Muscle layer of colon (tissue), 2 donors: ENCODE measurements around the gene PPIF.

Source experiments
- H3K27ac ChIP-seq: one replicate; pipeline ENCODE4 v1.7.0; 2013; ENCODE audit warnings: low read depth, mild to moderate bottlenecking, low read length, moderate library complexity
- H3K27me3 ChIP-seq, 2 donors: one replicate each; pipeline ENCODE4 v1.7.0; 2013; ENCODE audit warnings: low read length in 2 of 2, mild to moderate bottlenecking in 2 of 2; ENCODE audit not compliant: insufficient read depth in 2 of 2, control insufficient read depth in 1 of 2
- H3K36me3 ChIP-seq: one replicate; pipeline ENCODE4 v1.7.0; 2013; ENCODE audit warnings: mild to moderate bottlenecking, low read length; ENCODE audit not compliant: insufficient read depth
- H3K4me1 ChIP-seq: one replicate; pipeline ENCODE4 v1.7.0; 2013; ENCODE audit warnings: mild to moderate bottlenecking, low read length; ENCODE audit not compliant: insufficient read depth
- H3K4me3 ChIP-seq, 2 donors: one replicate each; pipeline ENCODE4 v1.7.0; 2013; ENCODE audit warnings: low read length in 2 of 2, low read depth in 1 of 2, mild to moderate bottlenecking in 1 of 2, moderate library complexity in 1 of 2
- H3K9ac ChIP-seq: one replicate; pipeline ENCODE4 v1.7.0; 2013; ENCODE audit warnings: low read length
- H3K9me3 ChIP-seq: one replicate; pipeline ENCODE4 v1.7.0; 2013; ENCODE audit warnings: mild to moderate bottlenecking, low read length
- donor health status: abdominal sarcoma.
- donor health status: Adenocarcinoma of cecum.

Gene PPIF

GRCh38 chr10:79347226-79347893 lies at the start of gene PPIF:
PPIF (plus strand) TSS chr10:79347469; CDS start chr10:79347549, 80 bp downstream.
- Histone ChIP-seq H3K4me3 (peak within 1 kb of the TSS; percentile 77 to 89), H3K27me3 (no peaks in the 10 kb centered on the region), H3K9me3 (no peaks in the 10 kb centered on the region), H3K27ac (peak within 1 kb of the TSS; percentile 89), H3K4me1 (peaks cover 21% of the 10 kb centered on the region), H3K9ac (peak within 1 kb of the TSS; percentile 75), H3K36me3 (peaks cover 30% of the 10 kb centered on the region)

DNA sequence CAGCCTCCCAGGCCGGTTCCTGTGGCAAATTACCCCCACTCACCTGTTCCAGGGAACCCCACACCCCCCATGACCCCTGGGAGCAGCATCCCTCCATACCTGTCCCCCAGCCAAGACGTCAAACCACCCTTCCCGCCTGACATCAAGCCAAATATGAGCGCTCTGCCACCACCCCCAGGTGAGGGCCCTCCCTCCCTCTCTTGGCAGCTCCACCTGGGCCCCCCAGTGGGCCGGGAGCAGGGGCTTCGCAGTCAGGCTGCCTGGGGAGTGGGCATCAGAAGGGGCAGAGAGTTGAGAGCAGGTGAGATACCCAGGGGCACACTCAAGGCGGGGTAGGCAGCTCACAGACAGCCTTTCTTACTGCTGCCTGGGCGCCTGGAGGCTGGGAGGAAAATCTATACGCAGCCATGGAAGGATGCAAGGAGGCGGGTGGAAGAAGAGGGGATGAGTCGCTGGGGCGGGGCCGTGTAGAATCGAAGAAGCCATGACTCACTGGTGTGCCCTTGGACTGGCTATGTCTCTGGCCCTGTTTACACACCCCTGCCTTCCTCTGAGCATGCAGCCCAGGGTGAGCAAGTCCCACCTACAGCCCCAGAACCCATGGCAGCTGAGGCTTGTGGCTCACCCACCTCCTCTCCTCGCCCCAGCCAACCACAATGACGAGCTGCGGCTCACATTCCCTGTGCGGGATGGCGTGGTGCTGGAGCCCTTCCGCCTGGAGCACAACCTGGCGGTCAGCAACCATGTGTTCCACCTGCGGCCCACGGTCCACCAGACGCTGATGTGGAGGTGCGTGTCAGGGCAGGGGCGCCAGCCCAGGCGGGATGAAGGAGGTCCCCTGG lies 48.6 kb upstream of the PPIF start:
- no peak overlapping the region for H3K4me3 ChIP-seq
- no peaks in the 10 kb centered on the region for H3K27me3 ChIP-seq
- H3K4me1 ChIP-seq, result peaks cover 7% of the 10 kb centered on the region
- H3K9ac ChIP-seq, result no peak overlapping the region
- peaks cover 96% of the 10 kb centered on the region for H3K36me3 ChIP-seq
- no peaks in the 10 kb centered on the region for H3K9me3 ChIP-seq
- no peak overlapping the region for H3K27ac ChIP-seq

DNA sequence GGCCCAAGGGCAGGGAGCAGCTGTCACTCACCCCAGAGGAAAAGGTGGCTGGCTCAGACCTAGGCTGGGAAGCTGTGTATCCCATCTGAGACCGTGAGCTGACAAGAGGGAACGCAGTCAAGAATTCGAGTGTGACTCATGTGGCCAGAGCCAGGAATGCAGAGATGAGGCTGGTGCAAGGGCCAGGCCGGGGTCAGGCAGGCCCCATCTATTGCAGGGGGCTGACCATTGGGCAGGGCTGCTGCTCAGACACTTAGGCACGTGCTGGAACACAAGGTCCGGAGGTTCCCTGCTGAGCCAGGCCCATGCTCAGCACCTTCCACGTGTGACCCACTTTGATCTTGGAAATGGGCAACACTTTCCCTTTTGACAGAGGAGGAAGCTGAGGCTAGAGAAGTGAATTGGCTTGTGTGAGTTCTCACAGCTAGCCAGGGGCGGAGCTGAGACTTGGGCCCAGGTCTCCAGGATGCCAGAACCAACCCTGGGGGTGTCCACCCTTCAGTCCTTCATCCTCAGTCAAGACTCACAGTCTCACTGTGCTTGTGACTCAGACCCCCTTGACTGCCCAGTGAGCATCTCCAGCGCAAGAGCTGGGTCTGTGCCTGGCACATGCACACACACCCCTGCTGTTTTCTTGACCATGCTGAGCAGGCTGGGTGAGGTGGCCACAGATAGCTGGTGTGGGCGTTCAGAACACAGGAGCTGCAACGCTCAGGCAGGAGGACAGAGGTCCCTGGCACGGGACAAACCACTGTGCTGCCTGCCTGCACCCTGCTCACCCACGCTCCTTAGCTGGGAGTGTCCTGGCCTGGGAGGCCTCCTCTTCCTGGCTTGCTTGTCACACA lies 47.6 kb upstream of the PPIF start:
- Histone ChIP-seq H3K27ac (no peak overlapping the region), H3K36me3 (peaks cover 96% of the 10 kb centered on the region)

DNA sequence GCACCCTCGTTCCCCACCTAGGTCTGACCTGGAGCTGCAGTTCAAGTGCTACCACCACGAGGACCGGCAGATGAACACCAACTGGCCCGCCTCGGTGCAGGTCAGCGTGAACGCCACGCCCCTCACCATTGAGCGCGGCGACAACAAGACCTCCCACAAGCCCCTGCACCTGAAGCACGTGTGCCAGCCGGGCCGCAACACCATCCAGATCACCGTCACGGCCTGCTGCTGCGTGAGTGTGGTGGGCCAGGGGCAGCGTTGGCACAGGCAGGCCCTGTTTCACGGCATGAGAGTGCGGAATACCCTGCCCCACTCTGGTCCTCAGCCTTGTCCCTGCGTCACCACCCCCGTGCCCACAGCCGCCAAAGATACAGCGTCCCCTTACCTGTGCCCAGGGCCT lies 46.6 kb upstream of the PPIF start:
- Histone ChIP-seq H3K27ac (no peak overlapping the region), H3K4me3 (no peak overlapping the region), H3K9ac (no peak overlapping the region), H3K36me3 (peaks cover 96% of the 10 kb centered on the region), H3K4me1 (peaks cover 6% of the 10 kb centered on the region), H3K27me3 (no peaks in the 10 kb centered on the region), H3K9me3 (no peaks in the 10 kb centered on the region)

More for the DNA sequence above, 47.6 kb upstream of the PPIF start:
- H3K4me1 ChIP-seq, result peaks cover 6% of the 10 kb centered on the region
- no peaks in the 10 kb centered on the region for H3K27me3 ChIP-seq
- H3K4me3 ChIP-seq, result no peak overlapping the region
- H3K9me3 ChIP-seq, result no peaks in the 10 kb centered on the region
- no peak overlapping the region for H3K9ac ChIP-seq

GRCh38 chr10:79301754-79302530 lies 45.3 kb upstream of the PPIF start:
- H3K9me3 ChIP-seq, result no peaks in the 10 kb centered on the region
- H3K27me3 ChIP-seq, result no peaks in the 10 kb centered on the region
- H3K4me1 ChIP-seq, result peaks cover 6% of the 10 kb centered on the region
- H3K9ac ChIP-seq, result no peak overlapping the region
- H3K36me3 ChIP-seq, result peaks cover 96% of the 10 kb centered on the region
- no peak overlapping the region for H3K4me3 ChIP-seq
- H3K27ac ChIP-seq, result no peak overlapping the region

DNA sequence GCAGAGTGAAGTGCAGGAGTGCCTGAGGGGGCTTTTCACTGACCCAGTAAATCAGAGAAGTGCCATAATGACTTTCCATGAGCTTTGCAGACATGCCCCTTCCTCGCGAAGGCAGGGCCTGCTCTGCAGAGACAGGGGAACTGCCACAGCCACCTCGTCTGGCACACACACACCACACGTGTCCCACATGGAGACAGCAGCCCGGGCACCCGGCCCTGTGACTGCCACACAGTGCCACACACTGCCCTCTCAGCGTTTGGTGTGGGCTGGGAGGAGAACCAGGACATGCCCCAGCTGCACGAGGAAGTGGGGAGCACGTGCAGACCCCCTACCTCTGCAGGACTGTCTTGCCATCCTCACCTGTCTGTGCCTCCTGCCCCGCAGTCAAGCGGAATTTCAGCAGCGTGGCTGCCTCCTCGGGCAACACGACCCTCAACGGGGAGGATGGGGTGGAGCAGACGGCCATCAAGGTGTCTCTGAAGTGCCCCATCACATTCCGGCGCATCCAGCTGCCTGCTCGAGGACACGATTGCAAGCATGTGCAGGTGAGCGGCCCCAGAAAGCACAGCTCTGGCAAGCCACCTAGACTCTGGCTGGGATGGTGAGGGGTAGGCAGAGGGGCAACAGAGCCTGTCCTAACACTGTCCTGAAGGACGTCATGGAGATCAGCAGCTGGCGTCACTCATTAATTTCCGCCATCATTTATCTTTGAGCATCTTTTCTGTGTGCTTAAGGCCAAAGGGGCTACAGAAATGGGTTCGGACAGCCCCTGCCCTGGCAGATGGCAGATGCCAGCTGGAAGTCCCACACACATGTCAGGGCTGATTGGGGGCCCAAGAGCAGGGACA lies 43.4 kb upstream of the PPIF start:
- no peak overlapping the region for H3K4me3 ChIP-seq
- peaks cover 96% of the 10 kb centered on the region for H3K36me3 ChIP-seq
- peaks cover 5% of the 10 kb centered on the region for H3K4me1 ChIP-seq
- H3K9ac ChIP-seq, result no peak overlapping the region
- no peaks in the 10 kb centered on the region for H3K27me3 ChIP-seq
- no peaks in the 10 kb centered on the region for H3K9me3 ChIP-seq
- no peak overlapping the region for H3K27ac ChIP-seq

GRCh38 chr10:79304479-79305087 lies 42.7 kb upstream of the PPIF start:
- no peaks in the 10 kb centered on the region for H3K4me1 ChIP-seq
- no peak overlapping the region for H3K9ac ChIP-seq
- peaks cover 92% of the 10 kb centered on the region for H3K36me3 ChIP-seq
- H3K27me3 ChIP-seq, result no peaks in the 10 kb centered on the region
- no peaks in the 10 kb centered on the region for H3K9me3 ChIP-seq
- H3K4me3 ChIP-seq, result no peak overlapping the region
- H3K27ac ChIP-seq, result no peak overlapping the region

GRCh38 chr10:79305515-79305914 lies 41.8 kb upstream of the PPIF start:
- no peaks in the 10 kb centered on the region for H3K27me3 ChIP-seq
- H3K9ac ChIP-seq, result no peak overlapping the region
- H3K36me3 ChIP-seq, result peaks cover 83% of the 10 kb centered on the region
- no peaks in the 10 kb centered on the region for H3K9me3 ChIP-seq
- H3K4me1 ChIP-seq, result peaks cover 4% of the 10 kb centered on the region
- no peak overlapping the region for H3K4me3 ChIP-seq
- H3K27ac ChIP-seq, result no peak overlapping the region

DNA sequence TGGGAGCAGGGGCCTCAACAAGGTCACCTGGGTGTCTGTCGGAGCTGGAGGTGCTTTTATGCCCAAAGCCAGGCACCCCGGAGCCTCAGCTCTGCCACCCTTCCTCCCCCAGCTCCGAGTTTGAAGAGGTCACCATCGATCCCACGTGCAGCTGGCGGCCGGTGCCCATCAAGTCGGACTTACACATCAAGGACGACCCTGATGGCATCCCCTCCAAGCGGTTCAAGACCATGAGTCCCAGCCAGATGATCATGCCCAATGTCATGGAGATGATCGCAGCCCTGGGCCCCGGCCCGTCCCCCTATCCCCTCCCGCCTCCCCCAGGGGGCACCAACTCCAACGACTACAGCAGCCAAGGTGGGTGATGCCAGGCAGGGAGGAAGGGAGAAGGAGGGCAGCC lies 41.3 kb upstream of the PPIF start:
- no peak overlapping the region for H3K27ac ChIP-seq
- H3K4me3 ChIP-seq, result no peak overlapping the region
- no peak overlapping the region for H3K9ac ChIP-seq
- peaks cover 5% of the 10 kb centered on the region for H3K4me1 ChIP-seq
- no peaks in the 10 kb centered on the region for H3K27me3 ChIP-seq
- H3K9me3 ChIP-seq, result no peaks in the 10 kb centered on the region
- peaks cover 78% of the 10 kb centered on the region for H3K36me3 ChIP-seq

DNA sequence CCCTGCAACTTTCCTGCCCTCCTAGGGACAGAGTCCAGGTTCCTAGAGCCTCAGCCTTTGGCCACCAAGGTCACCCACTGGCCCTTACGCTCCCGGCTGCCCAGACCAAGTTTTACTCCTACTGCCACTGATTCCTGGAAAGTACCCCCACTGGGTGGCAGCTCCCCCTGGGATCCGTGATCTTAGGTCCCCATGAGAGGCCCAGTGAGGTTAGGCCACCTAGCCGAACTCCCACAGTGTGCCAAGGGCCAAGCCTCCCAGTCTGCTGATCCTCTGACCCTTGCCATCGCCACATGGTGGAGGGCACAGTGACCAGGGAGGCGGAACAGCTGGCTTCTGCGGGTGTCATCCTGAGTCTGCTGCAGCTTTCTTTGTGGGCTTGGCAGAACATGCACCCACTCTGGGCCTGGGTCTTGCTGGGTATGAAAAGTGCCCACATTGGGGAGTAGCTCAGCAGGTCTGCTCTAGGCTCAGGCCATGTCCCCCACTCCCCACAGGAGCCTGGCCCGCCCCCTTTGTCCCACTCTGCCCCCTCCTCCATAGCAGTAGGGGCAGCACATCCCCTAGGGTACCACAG lies 40.5 kb upstream of the PPIF start:
- Histone ChIP-seq H3K4me1 (peaks cover 5% of the 10 kb centered on the region), H3K36me3 (peaks cover 71% of the 10 kb centered on the region), H3K27ac (no peak overlapping the region), H3K27me3 (no peaks in the 10 kb centered on the region), H3K4me3 (no peak overlapping the region), H3K9me3 (no peaks in the 10 kb centered on the region), H3K9ac (no peak overlapping the region)
